GM19025 (cell line): ENCODE data around the gene VTI1A.

Source experiments
- ATAC-seq: cut with Tn5 transposase; IDR thresholded peaks from one replicate; pipeline ENCODE4 v1.9.1; 2021; ENCODE audit warnings: mild to moderate bottlenecking, low read depth, moderate library complexity; ENCODE audit not compliant: unreplicated experiment

Gene VTI1A

DNA sequence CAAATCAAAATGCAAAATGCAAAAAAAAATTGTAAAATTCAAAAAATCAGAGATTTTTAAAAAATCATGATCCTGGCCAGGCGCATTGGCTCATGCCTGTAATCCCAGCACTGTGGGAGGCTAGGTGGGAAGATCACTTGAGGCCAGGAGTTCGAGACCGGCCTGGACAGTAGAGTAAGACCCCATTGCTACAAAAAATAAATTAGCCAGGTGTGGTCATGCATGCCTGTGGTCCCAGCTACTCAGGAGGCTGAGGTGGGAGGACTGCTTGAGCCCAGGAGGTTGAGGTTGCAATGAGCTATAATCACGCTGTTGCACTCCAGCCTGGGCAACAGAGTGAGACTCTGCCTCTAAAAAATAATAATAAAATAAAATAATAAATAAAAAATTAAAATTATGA lies 347.2 kb downstream of the VTI1A start:
- ATAC-seq, result no peak

DNA sequence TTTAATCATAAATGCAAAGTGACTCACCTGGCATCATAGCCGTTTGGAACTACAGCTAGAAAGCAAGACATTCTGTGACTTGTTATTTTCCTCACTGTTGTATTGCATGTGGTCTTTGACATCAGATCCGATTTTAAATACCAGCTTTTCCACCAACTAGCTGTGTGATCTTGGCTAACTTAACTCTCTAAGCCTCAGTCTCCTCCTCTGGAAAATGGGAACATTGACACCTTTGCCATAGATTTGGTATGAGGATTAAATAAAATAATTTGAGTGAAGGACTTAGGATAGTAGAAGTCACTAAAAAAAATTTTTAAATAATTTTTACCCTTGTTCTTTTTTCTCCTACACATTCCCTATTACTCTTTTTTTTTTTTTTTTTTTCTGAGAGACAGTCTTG lies 348.1 kb downstream of the VTI1A start:
- ATAC-seq, result no peak

DNA sequence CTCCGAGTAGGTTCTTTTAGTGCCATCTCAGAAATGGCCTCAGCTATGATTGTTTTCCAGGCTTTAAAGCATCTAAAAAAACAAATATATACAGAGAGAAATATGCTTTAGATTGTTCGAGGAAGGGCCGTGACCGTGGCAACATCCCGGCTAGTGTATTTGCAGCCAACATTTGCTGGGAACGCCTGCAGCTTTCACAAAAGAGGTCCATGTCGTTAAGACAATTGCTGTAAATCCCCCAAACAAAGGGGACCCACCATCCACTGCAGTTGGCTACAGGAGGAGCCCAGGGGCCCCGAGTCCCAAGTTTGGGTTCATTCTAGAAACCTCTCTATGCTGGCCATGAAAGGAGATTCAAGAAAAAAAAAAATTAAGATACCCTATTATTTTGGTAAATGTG lies 350.2 kb downstream of the VTI1A start:
- no peak for ATAC-seq

DNA sequence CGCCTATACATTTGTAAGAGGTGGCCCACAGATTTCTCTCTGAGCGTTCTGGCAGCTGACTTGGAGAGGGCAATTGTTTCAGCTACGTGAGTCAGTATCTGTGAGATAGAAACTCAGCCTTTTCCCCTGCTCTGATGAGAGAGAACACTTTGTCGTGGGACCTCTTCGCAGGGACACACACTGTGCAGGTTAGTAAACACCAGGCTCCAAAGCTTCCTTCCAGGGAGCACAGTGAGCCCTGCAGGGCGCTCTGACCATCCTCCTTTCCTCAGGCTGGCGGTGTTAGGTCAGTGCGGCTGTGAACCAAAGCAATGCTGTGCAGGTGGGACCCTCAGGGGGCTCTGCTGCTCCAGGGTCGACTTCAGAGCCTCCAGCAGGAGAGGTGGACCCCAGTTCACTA lies 350.8 kb downstream of the VTI1A start:
- ATAC-seq, result no peak

DNA sequence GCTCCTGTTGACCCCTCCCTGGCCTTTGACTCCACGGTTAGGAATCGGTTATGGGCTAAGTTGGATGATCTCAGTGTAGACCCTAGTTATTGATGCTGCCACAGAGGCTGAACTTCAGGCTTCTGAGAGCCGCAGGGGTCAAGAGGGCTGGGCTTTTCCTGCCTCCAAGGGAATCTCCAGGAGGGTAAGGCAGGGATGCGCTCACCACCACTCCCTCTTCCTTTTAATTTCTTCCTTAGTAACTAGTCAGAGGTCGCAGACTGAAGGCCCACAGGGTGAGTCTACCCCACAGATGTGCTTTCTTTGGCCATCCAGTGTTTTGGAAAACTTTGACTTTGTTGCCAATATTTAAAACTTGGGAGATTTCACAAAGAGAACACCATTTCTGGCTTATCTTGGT lies 352.0 kb downstream of the VTI1A start:
- ATAC-seq, result no peak

DNA sequence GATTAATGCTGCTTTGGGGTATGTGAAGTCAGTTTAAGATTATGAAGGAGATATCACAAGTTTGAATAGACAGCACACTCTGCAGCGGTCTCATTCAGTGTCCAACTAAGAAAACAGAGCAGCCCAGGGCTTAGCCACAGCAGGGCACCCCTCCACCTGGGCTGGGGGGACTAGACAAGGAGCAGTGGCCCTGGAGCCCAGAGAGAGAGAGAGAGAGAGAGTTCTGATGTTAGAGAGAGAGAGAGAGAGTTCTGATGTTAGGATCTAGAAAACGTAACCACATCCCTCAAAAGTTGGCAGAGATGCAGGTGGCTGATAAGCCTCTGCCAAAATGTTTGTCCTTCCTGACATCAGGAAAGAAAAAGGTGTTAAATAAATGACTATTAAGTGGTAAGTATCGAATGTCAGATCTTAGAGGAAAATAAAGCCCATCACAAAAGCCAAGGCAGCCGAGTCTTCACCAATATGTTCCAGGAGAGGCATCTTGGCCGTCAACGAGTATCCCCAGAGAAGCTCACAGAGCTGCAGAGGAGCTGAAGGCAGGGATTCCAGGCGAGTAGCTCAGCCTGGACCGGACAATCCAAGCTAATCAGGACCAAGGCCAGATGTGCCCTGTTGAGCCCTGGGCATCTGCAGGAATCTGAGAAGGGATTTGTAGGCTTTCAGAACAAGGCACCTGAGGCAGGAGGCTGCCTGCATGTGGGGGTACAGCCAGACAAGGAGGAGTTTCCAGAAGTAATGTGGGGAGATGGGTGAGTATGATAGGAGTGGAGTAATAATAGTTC lies 352.9 kb downstream of the VTI1A start:
- no peak for ATAC-seq

DNA sequence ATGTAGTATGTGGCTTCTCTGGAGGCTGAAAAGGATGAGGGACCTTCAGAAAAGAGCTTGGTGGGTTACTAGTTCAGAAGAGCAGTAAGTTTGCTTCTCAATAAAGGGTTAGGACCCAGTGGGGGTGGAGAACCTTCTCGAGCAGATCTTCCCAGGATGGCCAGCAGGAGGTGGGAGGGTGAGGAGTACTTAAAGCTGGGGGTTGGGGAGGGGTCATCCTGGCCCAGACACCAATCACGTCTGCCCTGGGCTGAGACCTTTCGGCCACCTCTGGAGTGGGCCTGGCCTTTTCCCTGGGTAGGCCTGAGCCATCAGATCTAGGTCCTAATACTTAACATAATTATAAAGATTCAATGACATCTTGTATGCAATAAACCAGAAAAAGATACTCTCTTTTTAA lies 354.0 kb downstream of the VTI1A start:
- ATAC-seq, result no peak

DNA sequence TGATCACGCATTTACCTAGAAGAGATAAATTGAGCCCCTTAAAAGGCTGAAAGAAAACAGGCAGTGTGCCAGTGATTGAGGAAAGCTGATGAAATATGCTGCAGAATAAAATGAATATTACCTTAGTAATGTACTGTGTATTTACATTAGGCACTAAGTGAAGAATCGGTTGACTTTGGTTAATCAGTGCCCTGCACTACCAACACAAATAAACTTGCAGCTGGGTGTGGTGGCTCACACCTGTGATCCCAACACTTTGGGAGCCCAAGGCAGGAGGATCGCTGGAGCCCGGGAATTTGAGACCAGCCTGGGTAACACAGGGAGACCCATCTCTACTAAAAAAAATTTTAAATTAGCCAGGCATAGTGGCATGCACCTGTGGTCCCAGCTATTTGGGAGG lies 354.7 kb downstream of the VTI1A start:
- ATAC-seq, result no peak

DNA sequence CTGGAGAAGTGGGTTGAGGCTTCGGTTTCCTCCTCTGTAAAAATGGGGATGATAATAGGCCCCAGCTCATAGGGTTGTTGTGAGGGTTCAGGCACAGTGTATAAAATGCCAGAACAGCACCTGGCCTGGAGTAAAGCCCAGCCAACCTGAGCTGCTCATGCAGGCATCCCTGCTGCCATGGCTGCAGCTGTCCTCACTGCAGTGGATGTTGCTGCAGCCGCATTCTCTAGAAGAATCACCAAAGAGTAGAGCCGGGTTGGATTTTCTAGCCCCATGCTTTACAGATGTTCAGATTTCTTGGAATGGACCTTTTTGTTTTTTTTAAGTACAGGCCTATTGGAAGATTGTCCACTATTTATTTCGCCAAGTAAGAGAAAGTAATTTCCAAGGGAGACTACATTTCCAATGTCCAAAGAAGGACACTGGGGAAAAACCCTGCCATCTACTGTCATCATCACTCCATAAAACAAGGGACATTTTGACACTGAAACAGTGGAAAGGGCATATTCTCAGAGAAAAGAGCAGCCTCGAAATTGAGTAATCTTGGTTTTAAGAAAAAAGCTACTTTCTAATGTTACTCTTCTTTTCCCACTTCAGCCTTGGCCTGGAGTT lies 355.5 kb downstream of the VTI1A start:
- ATAC-seq, result no peak

DNA sequence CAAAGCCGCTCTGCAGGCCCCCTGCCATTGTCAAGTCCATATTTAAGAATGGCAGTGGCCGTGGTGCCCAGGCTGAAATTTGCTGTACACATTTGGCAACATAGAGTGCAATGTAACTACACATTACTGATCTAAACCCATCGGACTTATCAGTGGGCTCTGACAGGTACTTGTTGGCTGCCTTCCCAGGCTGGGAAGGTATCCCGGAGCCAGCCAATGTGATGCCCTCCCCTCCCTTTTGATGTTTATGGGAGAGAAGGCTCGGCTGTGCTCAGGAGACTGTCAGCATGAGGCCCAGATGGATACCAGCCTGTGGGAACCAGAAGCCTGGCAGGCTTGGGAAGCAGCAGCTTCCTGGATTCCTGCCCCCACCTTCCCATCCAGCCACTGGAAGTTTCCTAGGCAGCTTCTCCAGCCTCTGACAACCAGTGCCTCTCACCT lies 357.0 kb downstream of the VTI1A start:
- no peak for ATAC-seq

DNA sequence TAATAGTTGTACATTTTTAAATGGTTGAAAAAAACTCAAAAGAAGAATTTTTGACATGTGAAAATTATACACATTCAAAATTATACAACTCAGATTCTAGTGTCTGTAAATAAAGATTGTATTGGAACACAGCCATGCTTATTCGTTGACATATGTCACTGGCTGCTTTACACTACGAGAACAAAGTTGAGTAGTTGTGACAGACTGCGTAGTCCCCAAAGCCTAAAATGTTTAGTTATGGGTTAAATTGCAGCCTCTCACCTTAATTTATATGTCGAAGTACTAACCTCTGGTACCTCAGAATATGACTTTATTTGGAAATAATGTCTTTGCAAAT lies 358.2 kb downstream of the VTI1A start:
- no peak for ATAC-seq

DNA sequence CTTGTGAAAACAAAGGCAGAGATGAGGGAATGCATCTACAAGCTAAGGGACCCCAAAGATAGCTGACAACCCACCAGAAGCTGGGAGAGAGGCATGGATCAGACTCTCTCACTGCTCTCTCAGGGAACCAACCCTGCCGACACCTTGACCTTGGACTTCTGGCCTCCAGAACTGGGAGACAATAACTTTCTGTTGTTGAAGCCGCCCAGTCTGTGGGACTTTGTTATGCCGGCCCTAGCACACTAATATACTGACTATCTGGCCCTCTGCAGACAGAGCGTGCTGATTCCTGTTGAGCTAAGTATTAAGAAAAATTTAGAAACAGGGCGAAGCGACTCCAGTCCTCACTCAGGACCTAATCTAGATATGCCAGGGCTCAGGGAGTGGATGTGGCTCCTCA lies 358.7 kb downstream of the VTI1A start:
- ATAC-seq, result no peak

DNA sequence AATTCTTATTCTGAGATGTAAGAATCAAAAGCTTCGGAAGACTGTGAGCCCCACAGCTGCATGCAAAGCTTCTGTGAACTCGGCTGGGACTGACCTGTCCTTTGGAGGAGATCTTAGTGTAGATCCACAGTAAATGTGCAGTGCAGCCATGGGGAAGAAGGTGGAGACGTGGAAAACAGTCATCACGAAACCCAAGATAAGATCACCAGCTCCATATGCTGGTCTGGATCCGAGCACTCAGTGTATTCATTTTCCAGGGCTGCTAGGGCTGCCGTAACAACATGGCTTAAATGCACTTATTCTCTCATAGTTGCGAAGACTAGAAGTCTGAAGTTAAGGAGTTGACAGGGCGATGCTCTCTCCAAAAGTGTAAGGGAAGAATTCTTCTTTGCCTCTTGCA lies 360.0 kb downstream of the VTI1A start:
- no peak for ATAC-seq

DNA sequence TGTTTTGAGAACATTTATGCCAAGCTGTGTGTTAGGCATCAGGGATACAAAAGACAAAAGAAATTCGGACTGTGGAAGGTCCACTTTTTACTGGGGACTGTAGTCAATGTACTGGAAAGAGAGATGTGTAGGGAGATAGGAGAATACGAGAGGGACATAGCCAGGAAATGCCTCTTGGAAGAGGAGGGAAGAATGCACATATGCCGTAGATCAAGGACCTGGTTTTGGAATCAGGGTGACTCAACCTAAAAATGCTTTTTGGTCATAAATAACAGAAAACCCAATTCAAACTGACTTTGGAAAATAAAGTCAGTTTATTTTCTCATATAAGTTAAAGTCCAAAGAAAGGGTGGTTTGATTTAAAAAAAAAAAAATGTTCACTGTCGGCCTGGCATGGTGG lies 362.7 kb downstream of the VTI1A start:
- no peak for ATAC-seq

DNA sequence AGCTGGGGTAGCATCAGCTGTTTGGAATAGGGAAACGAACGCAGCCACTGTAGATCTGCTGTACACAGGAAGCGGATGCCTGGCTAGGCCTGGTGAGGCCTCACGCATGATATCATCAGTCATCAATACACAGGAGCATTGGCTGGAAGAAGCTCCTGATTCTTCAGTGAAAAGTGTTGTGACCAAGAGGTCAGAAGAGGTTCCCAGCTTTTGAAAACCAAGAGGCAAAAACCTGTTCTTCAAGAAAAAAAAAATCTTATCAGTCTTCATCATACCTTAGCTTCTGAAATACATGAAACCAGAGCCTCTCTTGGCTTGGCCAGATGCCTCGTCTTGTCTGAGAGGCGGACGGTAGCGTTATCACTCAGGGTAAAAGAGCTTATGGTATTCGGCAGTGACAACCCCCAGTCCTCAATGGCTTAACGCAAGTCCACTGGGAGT lies 363.7 kb downstream of the VTI1A start:
- no peak for ATAC-seq

DNA sequence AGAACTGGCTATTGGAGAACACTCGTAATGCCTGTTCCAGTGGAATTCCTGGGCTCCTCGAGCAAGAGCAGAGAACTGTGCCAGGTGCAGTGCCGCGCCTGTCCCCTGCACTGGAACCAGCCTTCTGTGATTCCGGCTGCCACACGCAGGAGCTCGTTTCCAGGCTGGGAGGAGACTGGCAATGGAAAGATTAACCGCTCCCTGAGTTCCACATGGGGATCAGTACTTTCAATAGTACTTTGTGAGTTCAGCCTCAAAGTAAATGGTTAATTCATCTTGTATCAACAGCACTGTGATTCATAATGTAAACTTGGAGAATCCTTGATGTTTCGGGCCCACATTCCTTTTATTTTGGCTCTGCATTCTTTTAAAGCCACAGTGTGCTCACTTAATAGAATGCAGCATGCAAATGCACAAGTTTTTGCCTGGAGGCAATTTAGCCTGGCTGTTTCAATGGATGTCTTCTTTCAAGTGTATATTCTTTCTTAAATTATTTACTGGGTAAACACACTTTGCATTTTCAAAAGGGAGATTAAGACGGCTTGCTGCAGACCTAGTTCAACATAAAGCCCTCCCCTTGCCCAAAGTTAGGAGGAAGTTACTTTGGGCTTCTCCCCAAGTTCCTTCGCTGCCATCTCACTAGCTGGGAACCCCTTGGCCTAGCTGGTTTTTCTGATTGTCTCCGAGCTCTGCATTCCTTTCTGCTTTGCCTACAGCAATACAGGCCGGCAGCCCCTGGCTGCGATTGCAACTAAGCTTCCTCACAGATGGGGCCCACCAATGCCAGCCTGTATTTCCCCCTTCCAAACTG lies 364.9 kb downstream of the VTI1A start:
- no peak for ATAC-seq

DNA sequence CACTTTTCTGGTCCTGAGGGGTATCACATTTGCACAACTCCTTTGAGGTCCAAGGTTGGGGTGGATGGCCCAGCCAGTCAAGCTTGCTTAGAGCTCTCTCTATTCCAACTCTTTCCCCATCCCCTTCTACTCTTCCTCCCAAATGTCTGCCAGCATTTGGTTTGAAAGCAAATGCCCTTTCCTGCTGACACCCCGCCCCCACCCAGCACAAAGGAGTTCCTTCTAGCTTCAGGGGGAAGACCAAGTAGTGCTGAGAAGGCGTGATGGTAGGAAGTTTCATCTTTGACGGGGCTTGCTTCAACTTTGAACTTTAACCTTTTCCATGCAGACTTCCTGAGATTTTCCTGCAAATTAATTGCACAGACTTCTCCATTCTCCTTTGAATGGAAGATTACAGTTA lies 365.6 kb downstream of the VTI1A start:
- no peak for ATAC-seq

DNA sequence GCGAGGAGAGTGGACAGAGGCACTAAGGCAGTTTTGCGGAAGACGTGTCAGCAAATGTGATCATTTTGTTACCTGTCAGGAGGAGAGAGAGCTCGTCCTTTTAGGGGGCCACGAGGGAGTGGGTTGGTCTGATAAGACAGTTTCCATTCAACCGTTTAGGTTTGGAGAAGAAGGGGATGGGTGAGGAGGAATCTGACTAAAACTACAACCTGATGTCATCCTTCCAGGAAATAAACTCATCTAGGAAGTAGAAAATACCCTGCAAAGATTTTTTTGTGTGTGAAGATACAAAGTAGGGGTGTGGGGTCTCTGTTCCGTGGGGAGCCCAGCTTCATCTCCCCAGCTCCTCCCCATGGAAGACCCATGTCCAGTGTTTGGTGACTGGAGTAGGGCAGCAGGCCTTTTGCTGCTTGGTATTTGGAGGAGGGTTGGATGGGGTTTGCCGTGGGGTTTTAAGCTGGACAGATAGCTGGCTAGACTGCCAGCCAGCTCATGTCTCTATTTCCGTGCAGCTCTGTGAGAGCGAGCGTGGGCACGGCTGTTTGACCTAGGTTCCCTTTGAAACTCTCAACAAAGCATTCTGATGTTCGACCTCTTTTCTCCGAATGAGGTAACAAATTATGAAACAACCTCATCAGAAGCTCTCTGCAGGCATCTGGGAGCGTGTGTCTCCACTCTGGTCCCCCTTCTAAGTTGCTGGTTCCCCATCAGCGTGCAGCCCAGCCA lies 367.0 kb downstream of the VTI1A start:
- ATAC-seq, result no peak

DNA sequence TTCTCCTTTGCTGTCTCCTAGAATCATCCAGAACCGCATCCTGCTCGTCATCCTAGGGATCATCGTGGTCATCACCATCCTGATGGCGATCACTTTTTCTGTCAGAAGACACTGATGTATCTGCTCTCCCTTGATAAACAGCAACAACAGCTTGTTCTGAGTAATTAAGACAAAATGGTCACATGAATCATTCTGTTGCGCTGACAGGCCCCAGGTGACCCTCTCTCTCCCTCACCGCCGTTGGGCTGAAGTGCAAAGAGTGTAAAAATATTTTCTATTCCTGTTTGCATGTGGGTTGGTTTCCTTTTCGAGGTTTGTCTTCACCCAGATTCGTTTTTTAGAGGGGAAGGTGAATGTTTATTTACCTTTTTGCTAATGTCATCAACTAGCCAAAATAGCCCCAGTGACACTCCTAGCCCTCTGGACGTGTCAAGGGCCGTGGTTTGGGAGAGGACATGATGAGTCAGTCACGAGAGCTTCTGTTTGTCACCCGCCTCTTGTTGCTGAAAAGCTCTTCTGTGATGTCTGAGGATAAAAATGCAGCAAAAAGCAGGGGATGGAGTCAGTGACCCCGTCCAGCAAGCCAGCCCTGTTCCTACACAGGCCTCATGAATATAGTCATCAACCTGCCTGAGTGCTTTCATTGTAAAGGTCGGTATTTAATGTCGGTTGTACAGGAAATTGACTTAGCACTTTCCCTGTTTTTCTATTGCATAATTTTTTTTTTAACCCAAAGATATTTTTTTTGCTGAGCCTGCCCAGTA lies 368.4 kb downstream of the VTI1A start:
- ATAC-seq, result no peak

DNA sequence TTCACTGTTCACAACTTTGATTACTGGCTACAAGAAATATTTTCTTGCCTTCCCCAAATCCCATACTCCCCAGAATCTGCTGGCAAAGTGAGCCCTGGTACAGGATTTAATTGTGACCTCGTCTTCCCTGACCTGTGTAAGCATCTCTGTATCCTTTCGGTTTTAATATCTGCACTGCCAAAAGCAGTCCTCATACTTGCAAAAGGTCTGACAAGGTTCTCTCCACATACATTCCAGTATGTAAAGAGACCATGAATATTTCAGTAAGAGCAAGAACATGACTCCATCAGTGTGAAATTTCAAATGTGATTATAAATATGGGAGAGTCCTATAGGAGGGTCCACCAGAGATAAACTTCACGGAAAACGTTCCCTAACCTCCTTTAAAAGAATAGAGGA lies 369.0 kb downstream of the VTI1A start:
- ATAC-seq, result no peak
